HCT116 (cell line): ENCODE measurements around the gene CABLES1. TPM values are rescaled to one million over a fixed set of nuclear protein-coding genes. Genes with fewer than 3 reads are reported as not detected.

ENCODE experiments used
- ATAC-seq: fragments of 200-7000 bp; cut with Tn5 transposase; 2 replicates; pipeline ENCODE4 v1.9.1; 2020; ENCODE audit warnings: mild to moderate bottlenecking, moderate library complexity
- BruUV-seq: library from RNA; stranded (reverse); fragments of 400-500 nt; replicated peaks from 2 replicates; lab custom pipeline; 2021; lab: Mats Ljungman, UMichigan
- CTCF ChIA-PET: fragments of 300-600 bp; sonication (Branson Sonifier 250); formaldehyde crosslinking; loops from one replicate; lab custom pipeline; 2021; ENCODE audit warnings: antibody characterized with exemption; lab: Charles Lee
- POLR2A ChIA-PET: fragments of 300-600, 350-600 bp; sonication (Branson Sonifier 250); formaldehyde crosslinking; loops from one replicate; lab custom pipeline; 2021; ENCODE audit warnings: antibody characterized with exemption; lab: Charles Lee
- RAD21 ChIA-PET, 2 experiments: fragments of 300-600 bp; sonication (Branson Sonifier 250); formaldehyde crosslinking; loops; one replicate each; lab custom pipeline; 2023; ENCODE audit warnings: low total read pairs in 2 of 2; ENCODE audit not compliant: uncharacterized antibody in 2 of 2, unreplicated experiment in 2 of 2, low non-redundant PET in 1 of 2; lab: Charles Lee
- DNase-seq: peaks from one replicate; pipeline ENCODE4 v3.0.0-alpha.2; 2010; ENCODE audit warnings: low read depth, low spot score
- H2AFZ ChIP-seq: fragments of 200-600 bp; shearing (Covaris generic), sonication (generic); 2 replicates; pipeline ENCODE4 v1.6.1; 2017; ENCODE audit warnings: low read depth, mixed run types, mixed read lengths, antibody characterized with exemption, low read length; ENCODE audit not compliant: poor library complexity, severe bottlenecking
- H3K27ac ChIP-seq: 2 replicates; pipeline ENCODE4 v1.5.1; 2012; ENCODE audit warnings: low read depth, low read length
- H3K27me3 ChIP-seq: fragments of 200-600 bp; sonication (generic); 2 replicates; pipeline ENCODE4 v1.6.1; 2016; ENCODE audit warnings: mixed run types, low read length, mixed read lengths; ENCODE audit not compliant: insufficient read depth
- H3K36me3 ChIP-seq, 2 experiments: fragments of 200-500 bp in 1 of 2; fragments of 200-600 bp in 1 of 2; sonication (Bioruptor generic) in 1 of 2; sonication (generic) in 1 of 2; 2 replicates each; pipeline versions ENCODE4 v1.5.1 to v1.6.1; 2014 to 2016; ENCODE audit warnings: low read length in 2 of 2, inconsistent platforms in 1 of 2, mixed read lengths in 1 of 2, mixed run types in 1 of 2; ENCODE audit not compliant: insufficient read depth in 2 of 2, control insufficient read depth in 1 of 2
- H3K4me1 ChIP-seq, 2 experiments: fragments of 200-600 bp in 1 of 2; sonication (generic) in 1 of 2; 2 replicates each; pipeline versions ENCODE4 v1.5.1 to v1.6.1; 2012 to 2017; ENCODE audit warnings: low read length in 2 of 2, inconsistent platforms in 1 of 2, mild to moderate bottlenecking in 1 of 2, mixed read lengths in 1 of 2, mixed run types in 1 of 2, moderate library complexity in 1 of 2; ENCODE audit not compliant: insufficient read depth in 2 of 2, control insufficient read depth in 1 of 2
- H3K4me2 ChIP-seq: fragments of 200-600 bp; sonication (generic); 2 replicates; pipeline ENCODE4 v1.6.1; 2017; ENCODE audit warnings: mixed run types, low read length, mixed read lengths
- H3K4me3 ChIP-seq, 2 experiments: fragments of 200-600 bp in 1 of 2; sonication (generic) in 1 of 2; replicated peaks in 1 of 2; 2 replicates each; pipeline ENCODE4 v1.5.1; 2011 to 2016; ENCODE audit warnings: low read length in 2 of 2, control low read depth in 1 of 2, low read depth in 1 of 2, mild to moderate bottlenecking in 1 of 2, mixed read lengths in 1 of 2, mixed run types in 1 of 2
- H3K79me2 ChIP-seq: fragments of 200-600 bp; sonication (generic); 2 replicates; pipeline ENCODE4 v1.6.1; 2017; ENCODE audit warnings: mild to moderate bottlenecking, mixed run types, low read length, moderate library complexity, mixed read lengths; ENCODE audit not compliant: insufficient read depth
- H3K9ac ChIP-seq: fragments of 200-600 bp; sonication (generic); 2 replicates; pipeline ENCODE4 v1.6.1; 2016; ENCODE audit warnings: low read length, mixed read lengths
- H3K9me2 ChIP-seq: fragments of 200-600 bp; sonication (generic), shearing (Covaris generic); 2 replicates; pipeline ENCODE4 v1.6.1; 2017; ENCODE audit warnings: mixed run types, mild to moderate bottlenecking, moderate library complexity; ENCODE audit not compliant: insufficient read depth
- H3K9me3 ChIP-seq, 2 experiments: fragments of 200-500 bp in 1 of 2; fragments of 200-600 bp in 1 of 2; sonication (Bioruptor generic) in 1 of 2; sonication (generic) in 1 of 2; 2 replicates each; pipeline ENCODE4 v1.6.1; 2014 to 2017; ENCODE audit warnings: low read length in 2 of 2, mixed read lengths in 2 of 2, inconsistent platforms in 1 of 2, low read depth in 1 of 2, mild to moderate bottlenecking in 1 of 2, mixed run types in 1 of 2, moderate library complexity in 1 of 2; ENCODE audit not compliant: control insufficient read depth in 1 of 2, insufficient read depth in 1 of 2
- H4K20me1 ChIP-seq: fragments of 200-600 bp; sonication (generic), shearing (Covaris generic); 2 replicates; pipeline ENCODE4 v1.6.1; 2017; ENCODE audit warnings: mixed run types, mild to moderate bottlenecking, moderate library complexity; ENCODE audit not compliant: insufficient read depth
- CBX3 ChIP-seq: IDR thresholded peaks from 2 replicates; pipeline ENCODE4 v1.6.1; 2012; ENCODE audit warnings: low read depth
- CEBPB ChIP-seq: IDR thresholded peaks from 2 replicates; pipeline ENCODE4 v1.6.1; 2012; ENCODE audit warnings: low read depth
- EGR1 ChIP-seq: IDR thresholded peaks from 2 replicates; pipeline ENCODE4 v1.6.1; 2012; ENCODE audit warnings: low read depth
- ELF1 ChIP-seq: IDR thresholded peaks from 2 replicates; pipeline ENCODE4 v1.6.1; 2012; ENCODE audit warnings: low read depth, borderline replicate concordance
- EZH2 ChIP-seq: fragments of 200-600 bp; sonication (generic); IDR thresholded peaks from 2 replicates; pipeline ENCODE4 v1.6.1; 2017; ENCODE audit warnings: antibody characterized with exemption, mixed run types
- EZH2phosphoT487 ChIP-seq: fragments of 200-600 bp; IDR thresholded peaks from 2 replicates; pipeline ENCODE4 v1.6.1; 2018; ENCODE audit warnings: antibody characterized with exemption, borderline replicate concordance
- FOSL1 ChIP-seq: IDR thresholded peaks from 2 replicates; pipeline ENCODE4 v1.6.1; 2012; ENCODE audit warnings: low read depth
- JUND ChIP-seq: IDR thresholded peaks from 2 replicates; pipeline ENCODE4 v1.6.1; 2012
- POLR2A ChIP-seq: IDR thresholded peaks from 2 replicates; pipeline ENCODE4 v1.7.0; 2011; ENCODE audit warnings: borderline replicate concordance; ENCODE audit not compliant: insufficient read depth, insufficient read length; ENCODE audit errors: extremely low read depth
- POLR2AphosphoS5 ChIP-seq: IDR thresholded peaks from 2 replicates; pipeline ENCODE4 v1.6.1; 2011; ENCODE audit warnings: mild to moderate bottlenecking, low read depth, low read length, moderate library complexity
- SIN3A ChIP-seq: IDR thresholded peaks from 2 replicates; pipeline ENCODE4 v1.6.1; 2012; ENCODE audit warnings: low read depth
- SRF ChIP-seq: IDR thresholded peaks from 2 replicates; pipeline ENCODE4 v1.6.1; 2012; ENCODE audit warnings: low read depth
- TCF7L2 ChIP-seq: IDR thresholded peaks from 2 replicates; pipeline ENCODE4 v1.7.0; 2011; ENCODE audit warnings: borderline replicate concordance, inconsistent platforms; ENCODE audit not compliant: insufficient read depth, insufficient read length; ENCODE audit errors: extremely low read depth
- ZFX ChIP-seq: fragments of 450-650 bp; IDR thresholded peaks from 2 replicates; pipeline ENCODE4 v1.6.1; 2017
- intact Hi-C: fragments of 100-400 bp; cut with micrococcal nuclease; formaldehyde crosslinking; loops from 2 replicates; pipeline ENCODE4 v1.10.0; 2022
- total RNA-seq: library from RNA; stranded (reverse); gene quantifications from one replicate; pipeline ENCODE4 v1.2.1, GENCODE V29; 2021; ENCODE audit not compliant: unreplicated experiment
- TF ChIP-seq, protein P1 (sequence below): IDR thresholded peaks from 2 replicates; pipeline ENCODE4 v1.6.1; 2012

The CABLES1 gene
- total RNA-seq, 1 experiment from 2014 or later: 7.7 TPM

DNA sequence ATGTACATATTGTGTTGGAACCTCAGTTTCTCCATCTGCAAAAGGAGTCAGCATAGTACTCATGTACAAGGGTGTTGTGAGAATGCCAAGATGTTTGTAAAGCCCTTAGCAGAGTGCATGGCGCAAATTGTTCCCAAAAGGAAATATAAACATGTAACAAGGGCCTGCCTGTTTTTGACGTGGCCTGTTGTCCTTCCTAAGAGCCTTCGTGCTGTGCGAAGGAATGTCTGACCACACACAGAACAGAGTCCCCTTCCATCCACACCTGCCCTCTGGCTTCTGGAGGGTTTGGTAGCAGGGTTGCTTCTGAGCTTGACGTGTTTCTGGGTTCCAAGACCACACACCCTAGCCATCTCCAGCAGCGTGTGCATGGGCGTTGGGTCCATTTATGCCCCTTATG lies 34.9 kb downstream of the CABLES1 start:
- no peaks in the 10 kb centered on the region for H3K36me3 ChIP-seq
- no peak for DNase-seq
- TF ChIP-seq JUND (no peak), CEBPB (no peak), FOSL1 (no peak), SIN3A (no peak), POLR2A (no peak), EGR1 (no peak), TCF7L2 (no peak), ZFX (no peak), EZH2phosphoT487 (no peak), ELF1 (no peak), SRF (no peak)
- TF ChIP-seq, protein P1, sequence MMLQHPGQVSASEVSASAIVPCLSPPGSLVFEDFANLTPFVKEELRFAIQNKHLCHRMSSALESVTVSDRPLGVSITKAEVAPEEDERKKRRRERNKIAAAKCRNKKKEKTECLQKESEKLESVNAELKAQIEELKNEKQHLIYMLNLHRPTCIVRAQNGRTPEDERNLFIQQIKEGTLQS: no peak
- TF ChIP-seq, all 23 proteins: peak for 0
- POLR2A ChIA-PET: no interaction called here
- H2AFZ ChIP-seq: no peak overlapping the region
- no peaks in the 10 kb centered on the region for H3K4me1 ChIP-seq
- no peaks in the 10 kb centered on the region for H3K27me3 ChIP-seq
- ATAC-seq: no peak
- H3K4me3 ChIP-seq: no peak overlapping the region
- no peak overlapping the region for H3K9ac ChIP-seq
- no peaks in the 10 kb centered on the region for H3K9me3 ChIP-seq
- no peaks in the 10 kb centered on the region for H3K9me2 ChIP-seq
- H3K79me2 ChIP-seq: no peaks in the 10 kb centered on the region; the same call in 1 of the 2 replicates
- CTCF ChIA-PET: no interaction called here
- H3K4me2 ChIP-seq: no peak overlapping the region
- BruUV-seq: no TSS peak
- intact Hi-C loops: no loop called here
- H4K20me1 ChIP-seq: no peaks in the 10 kb centered on the region
- H3K27ac ChIP-seq: no peak overlapping the region
- RAD21 ChIA-PET: no interaction called here

GRCh38 chr18:23171581-23172156 lies 36.4 kb downstream of the CABLES1 start:
- no peak overlapping the region for H3K4me3 ChIP-seq
- no peaks in the 10 kb centered on the region for H3K27me3 ChIP-seq
- no peak overlapping the region for H2AFZ ChIP-seq
- H3K9ac ChIP-seq: no peak overlapping the region
- H3K4me1 ChIP-seq: no peaks in the 10 kb centered on the region
- RAD21 ChIA-PET: no interaction called here
- CTCF ChIA-PET: no interaction called here
- H3K9me3 ChIP-seq: no peaks in the 10 kb centered on the region
- DNase-seq: no peak
- no peak overlapping the region for H3K4me2 ChIP-seq
- no TSS peak for BruUV-seq
- H3K9me2 ChIP-seq: no peaks in the 10 kb centered on the region
- intact Hi-C loops: no loop called here
- no peak overlapping the region for H3K27ac ChIP-seq
- no peak for TF ChIP-seq POLR2AphosphoS5
- no peak for TF ChIP-seq EZH2
- TF ChIP-seq EZH2phosphoT487: no peak
- TF ChIP-seq JUND: no peak
- TF ChIP-seq, protein P1: no peak
- TF ChIP-seq CBX3: no peak
- H3K79me2 ChIP-seq: no peaks in the 10 kb centered on the region; the same call in 1 of the 2 replicates
- no peaks in the 10 kb centered on the region for H4K20me1 ChIP-seq
- ATAC-seq: no peak
- POLR2A ChIA-PET: no interaction called here
- no peaks in the 10 kb centered on the region for H3K36me3 ChIP-seq
